DMS114 treated with DMSO at 0.1 percent for 48 hours (cell line): ENCODE results near the gene VASN.
"Not testable (repeated sequence)": the region's sequence is repeated elsewhere in the genome, so short reads cannot be mapped to it uniquely, and the experiment has no call there.

Experiments
- DNase-seq: peaks from one replicate; lab custom pipeline; 2025; ENCODE audit not compliant: unreplicated experiment; lab: John Stamatoyannopoulos, UW

The VASN gene

GRCh38 chr16:4383591-4384444, 12.2 kb downstream of the VASN start:
- no peak for DNase-seq

DNA sequence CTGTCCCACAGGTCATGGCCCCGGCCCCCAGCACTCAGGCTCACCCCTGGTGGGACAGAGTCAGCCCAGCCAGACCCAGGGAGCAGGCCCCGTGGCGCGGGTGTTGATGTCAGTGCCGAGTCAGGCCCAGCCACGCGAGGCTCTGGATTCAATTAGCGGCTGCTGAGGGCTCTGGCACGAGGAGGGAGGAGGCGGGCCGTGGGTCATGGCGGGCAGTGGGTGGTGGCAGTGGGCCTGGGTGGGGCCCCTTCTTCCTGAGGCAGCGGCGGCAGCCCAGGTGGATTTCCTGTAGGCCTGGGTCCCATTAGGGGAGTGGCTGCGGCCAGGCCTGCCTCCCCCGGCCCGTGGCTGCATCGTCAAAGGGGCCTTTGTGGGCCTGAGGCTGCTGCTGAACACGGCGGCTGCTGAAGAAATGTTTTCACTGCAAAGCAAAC, 12.9 kb downstream of the VASN start:
- no peak for DNase-seq

DNA sequence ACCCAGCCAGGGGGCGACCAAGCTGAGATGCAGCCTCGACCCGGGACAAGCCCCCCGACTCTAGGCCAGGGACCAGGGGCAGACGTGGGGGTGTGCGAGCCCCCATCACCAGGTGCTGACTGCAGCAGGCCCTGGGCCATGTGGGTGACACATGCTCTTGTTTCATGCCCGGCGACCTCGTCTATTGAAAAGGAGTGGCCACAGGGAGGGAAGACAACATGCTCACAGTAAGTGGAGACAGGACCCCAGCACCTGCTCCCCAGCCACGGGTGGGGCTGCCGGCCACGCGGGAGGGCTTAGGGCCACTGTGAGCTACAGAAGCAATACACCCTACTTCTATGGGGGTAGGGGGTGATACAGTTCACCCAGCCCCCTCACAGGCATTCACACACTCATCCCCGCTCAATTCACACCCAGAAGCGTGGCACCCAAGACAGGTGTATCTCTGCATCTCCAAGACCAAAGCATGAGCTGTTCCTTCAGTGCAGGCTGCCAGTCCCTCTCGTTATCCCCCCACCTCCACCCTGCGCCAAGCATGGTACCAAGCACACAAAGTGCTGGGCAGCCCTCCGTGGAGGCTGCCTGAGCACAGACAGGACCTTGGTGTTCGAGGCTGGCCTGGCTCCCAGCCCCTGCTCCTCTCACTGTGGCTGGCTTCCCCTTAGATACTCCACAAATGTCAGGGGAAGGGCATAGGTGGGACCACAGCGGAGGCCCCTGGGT, 13.6 kb downstream of the VASN start:
- DNase-seq, result no peak

DNA sequence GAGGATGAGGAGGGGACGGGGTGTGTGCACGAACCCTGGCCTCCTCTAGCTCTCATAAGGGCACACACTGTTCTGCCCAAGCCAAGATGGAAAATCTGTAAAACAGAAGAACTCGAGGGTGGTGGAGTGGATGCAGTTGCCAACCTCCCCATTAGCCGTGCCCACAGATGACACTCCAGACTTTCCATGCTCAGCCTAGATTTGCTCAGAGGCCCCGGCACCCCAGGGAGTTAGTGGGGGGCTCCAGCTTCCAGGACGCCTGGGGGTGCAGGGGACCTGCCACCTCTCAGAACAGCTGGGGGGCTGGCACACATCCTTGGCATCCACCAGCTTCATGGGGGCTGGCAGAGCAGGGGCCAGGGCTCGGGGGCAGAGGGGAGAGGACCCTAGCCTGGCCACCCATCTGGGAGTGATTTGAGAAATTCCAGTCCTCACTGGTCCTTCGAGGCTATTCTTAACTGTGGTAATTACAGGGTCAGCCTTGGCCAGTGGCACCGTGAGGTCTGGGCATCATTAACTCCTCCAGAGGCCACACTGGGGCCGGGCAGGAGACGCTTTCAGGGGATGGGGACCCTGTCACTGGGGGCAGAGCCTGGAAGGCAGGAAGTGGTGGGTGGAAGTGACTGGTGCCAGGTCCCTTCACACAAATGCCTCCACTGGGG, 14.3 kb downstream of the VASN start:
- no peak for DNase-seq

DNA sequence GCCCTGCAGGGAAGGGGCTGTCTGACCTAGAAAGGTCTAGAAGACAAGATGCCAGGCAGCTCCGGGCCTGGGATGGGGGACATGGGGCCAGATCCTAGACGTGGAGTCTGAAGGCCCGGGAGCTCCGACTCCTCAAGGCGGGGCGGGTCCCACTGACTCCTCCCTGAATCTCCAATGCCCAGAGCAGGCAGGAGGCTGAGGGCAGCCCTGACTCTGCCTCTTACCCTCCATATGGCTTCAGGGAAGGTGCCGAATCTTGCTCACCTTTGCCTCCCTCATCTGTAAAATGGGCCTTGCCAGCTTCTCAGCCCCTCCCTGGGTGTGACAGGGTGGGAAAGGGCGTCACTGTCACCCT, 14.8 kb downstream of the VASN start:
- DNase-seq, result no peak

DNA sequence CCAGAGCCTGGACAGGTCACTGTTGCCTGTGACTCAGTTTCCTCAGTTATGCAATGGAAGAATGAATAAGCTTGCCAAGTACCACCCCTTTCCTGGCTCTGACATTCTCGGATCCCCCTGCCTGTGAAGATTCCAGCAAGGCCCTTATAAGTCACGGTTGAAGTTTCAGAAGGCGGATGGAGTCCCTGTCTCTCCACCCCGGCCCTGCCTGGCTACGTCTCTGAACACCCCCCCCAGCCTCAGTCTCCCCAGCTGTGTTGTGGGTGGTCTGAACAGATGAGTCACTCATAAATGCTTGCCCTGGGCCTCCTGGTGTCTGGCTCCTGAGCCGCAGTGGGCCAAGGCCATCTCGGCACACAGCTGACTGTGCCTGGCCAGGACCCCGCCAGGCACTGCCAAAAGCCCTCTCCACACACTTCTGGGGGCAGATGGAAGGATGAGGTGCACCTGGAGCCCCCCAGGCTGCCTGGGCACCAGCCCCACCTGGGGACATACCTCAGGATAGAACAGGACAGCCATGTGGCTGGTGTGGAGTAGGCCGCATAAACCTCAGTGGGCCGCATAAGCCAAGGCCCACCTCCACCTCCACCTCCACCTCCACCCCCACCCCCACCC, 15.4 kb downstream of the VASN start:
- no peak for DNase-seq

GRCh38 chr16:4387781-4388180, 16.1 kb downstream of the VASN start:
- no peak for DNase-seq

DNA sequence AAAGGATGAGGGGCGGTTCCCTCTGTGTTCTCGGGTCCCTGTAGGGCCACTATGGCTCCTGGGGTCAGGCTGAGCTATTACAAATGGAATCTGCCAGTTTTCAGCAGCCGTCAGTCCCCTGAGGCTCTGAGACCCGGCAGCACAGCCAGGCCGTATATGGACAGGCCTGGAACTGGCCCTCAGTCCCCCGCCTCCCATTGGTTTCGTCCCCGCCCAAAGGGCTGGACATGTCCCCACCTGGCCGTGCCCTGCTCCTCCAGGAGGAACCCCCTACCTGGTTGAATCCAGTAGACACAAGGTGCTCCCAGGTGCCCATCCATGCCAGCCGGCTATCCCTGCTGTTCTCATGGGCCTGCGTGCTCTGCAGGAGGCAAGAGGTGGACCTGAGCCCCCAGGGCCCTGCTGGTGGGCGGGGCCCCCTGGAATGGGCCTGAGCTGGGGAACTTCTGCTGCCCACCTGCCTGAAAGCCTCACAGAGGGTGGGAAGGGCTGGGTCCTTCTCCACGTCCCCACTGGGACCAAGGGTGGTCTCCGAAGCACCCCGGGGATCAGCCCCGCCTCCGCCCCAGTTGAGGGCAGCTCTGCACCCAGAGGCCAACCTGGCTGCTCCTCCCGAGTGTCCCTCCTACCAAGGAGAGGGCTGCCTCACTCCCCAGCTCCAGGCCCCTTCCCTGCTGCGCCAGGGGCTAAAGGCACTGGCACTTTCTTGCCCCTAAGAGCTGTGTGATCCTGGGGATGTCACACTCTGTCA, 16.8 kb downstream of the VASN start:
- DNase-seq, result no peak

- DNase-seq, result no peak
Observed at GRCh38 chr16:4389051-4389955, 17.7 kb downstream of the VASN start.

- DNase-seq, result no peak
Observed at GRCh38 chr16:4390266-4391260, 18.9 kb downstream of the VASN start.

- no peak for DNase-seq
Observed at GRCh38 chr16:4391631-4392381, 20.2 kb downstream of the VASN start.

DNA sequence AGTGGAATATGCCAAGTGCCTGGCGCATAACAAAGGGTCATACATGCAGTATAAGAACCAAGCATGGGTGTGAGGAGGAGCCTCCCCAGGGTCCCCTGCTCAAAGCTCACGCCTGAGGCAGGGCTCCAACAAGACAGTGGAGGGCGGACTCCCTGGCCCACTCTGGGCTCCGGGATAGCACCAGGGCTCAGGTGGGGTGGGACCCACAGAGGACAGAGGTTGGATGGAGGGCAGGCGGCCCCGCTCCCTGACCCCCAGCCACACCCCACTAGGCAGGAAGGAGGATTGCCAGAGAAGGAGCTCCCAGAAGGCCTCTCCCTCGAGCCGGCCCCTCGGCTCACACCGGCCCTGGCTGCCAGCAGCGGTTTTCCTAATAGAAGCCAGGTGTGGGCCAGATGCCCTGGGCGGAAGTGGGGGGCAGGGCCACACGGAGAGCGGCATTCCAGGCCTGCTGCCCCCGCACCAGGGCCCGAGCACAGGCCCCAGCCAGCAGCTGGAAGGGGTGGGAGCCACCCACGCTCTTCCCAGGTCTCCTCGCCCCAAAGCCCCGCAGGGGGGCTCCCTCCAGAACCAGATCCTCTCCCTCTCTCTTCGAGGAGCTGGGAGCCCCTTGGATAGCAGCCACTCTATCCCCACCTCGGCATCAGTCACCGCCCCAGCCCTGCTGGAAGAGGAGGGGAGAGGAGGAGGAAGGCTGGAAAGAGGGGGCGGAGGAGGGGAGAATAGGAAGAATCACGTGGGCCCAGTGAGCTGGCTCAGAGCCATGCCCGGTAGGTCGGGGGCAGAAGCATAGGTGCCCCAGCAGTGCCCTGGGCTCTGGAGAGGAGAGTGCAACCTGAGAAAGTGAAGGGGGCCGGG, 21.0 kb downstream of the VASN start:
- DNase-seq, result no peak

DNA sequence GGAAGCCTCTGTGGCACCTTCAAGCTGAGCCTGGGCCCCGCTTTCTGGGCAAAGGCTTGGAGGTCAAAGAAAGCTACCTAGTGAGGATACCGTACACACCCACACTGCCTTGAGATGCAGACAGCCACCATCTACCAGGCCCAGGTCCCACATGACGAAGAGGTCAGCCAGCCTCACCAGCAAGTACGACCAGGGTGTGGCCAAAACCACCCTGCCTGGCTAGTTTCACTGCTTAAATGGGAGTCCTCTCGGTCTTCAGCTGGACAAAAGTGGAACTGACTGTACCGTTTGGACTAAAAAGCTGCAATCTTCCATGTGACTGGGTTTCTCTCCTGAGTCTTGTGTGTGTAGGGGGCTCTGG, 21.6 kb downstream of the VASN start:
- DNase-seq, result no peak

- DNase-seq, result not testable (repeated sequence)
Observed at GRCh38 chr16:4393850-4394249, 22.2 kb downstream of the VASN start.

- no peak for DNase-seq
Observed at GRCh38 chr16:4395055-4395726, 23.5 kb downstream of the VASN start.

DNA sequence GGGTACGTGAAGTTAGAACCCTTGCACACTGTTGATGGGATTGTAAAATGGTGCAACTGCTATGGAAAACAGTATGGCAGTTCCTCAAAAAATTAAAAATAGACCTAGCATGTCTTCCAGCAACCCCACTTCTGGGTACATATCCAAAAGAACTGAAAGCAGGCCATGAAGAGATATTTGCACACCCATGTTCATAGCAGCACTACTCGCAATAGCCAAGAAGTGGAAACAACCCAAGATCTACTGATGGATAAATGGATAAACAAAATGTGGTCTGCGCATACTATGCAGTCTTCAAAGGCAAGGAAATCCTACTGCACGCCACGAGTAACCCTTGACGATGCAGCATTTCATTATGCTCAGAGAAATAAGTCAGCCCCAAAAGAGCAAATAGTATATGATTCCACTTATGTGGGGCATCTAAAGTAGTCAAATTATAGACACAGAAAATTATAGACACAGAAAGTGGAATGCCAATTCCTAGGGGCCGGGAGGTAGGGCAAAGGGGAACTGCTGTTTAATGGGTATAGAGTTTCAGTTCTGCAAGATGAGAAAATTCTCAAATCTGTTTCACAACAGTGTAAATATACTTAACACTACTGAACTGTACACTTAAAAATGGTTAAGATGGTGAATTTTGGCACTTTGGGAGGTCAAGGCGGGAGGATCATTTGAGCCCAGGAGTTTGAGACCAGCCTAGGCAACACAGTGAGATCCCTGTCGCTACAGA, 27.5 kb downstream of the VASN start:
- no peak for DNase-seq
